ENCODE data around the gene THBS4.

DNA sequence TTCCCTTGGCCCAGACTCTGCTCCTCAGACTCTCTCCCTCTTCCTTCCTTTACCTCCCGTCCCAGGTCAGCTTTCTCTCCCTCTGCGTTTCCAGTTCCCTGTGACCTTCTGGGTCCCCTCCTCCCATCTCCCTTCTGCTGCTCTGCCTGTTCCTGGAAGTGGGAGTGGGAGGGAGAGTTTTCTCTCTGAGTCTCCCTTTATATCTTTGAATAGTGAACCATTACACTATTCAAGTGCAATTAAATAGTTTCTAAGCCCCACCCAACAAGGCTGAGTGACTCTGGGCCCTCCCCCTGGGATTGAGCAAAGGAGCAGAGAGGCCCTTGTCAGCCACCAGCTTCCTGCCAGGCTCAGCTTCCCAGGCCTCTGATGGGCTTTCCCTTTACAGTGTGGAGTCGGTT, 34.8 kb downstream of the THBS4 start:
- TF ChIP-seq POLR2AphosphoS5 (IDR thresholded peaks at IDR 0.05; ENCODE audit: low read depth, low read length) = no peak
- no peak for TF ChIP-seq SPI1 (IDR thresholded peaks at IDR 0.05; ENCODE audit: low read depth, low read length)
